Retinal pigment epithelial cell (primary cell): ENCODE data around the gene KCNK4.

Source experiments
- DNase-seq: peaks from one replicate; pipeline ENCODE4 v3.0.0-alpha.2; 2010; ENCODE audit warnings: low read depth
- H3K4me3 ChIP-seq: 2 replicates; pipeline ENCODE4 v1.5.1; 2011; ENCODE audit warnings: mild to moderate bottlenecking, low read length, control low read depth, moderate library complexity
- TF ChIP-seq, protein P1 (sequence below): conservative IDR thresholded peaks from 2 replicates; pipeline ENCODE4 v1.5.1; 2011; ENCODE audit warnings: low read depth, low read length, control low read depth, inconsistent platforms

The KCNK4 gene

DNA sequence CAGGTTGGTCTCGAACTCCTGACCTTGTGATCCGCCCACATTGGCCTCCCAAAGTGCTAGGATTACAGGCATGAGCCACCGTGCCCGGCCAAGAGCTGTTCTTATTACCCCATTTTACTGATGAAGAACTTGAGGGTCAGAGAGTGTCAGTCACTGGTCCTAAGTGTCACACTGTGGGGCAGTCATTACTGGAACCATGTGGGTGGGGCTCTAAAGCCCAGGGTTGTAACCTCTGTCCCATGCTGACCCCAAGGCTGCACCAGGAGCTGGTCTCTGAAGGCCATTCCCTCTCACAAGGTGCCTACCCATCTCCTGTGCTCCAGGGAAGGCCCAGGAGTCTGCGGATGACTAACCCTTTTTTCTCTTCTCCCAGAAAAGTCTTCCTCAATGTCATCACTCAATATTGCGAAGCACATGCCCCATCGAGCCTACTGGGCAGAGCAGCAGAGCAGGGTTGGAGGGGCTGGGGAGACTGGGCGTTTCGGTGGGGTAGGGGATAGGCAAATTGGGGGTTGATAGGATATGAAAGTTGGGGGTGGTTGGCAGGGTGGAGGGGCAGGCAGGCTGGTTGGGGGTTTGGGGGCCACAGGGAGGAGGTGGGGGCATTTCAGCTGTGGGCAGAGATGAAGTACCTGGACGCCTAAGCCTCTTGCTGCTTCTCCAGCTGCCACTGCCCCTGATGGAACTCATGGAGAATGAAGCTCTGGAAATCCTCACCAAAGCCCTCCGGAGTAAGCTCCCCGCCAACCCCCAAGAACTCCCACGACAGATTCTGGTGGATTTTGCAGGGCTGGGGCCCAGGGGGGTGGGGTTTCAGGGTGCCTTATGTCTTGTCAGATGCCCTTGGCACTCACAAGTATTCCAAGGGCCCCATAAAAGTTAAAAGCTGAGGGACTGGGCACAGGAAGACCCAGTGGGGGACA, 12.3 kb downstream of the KCNK4 start:
- TF ChIP-seq, protein P1, sequence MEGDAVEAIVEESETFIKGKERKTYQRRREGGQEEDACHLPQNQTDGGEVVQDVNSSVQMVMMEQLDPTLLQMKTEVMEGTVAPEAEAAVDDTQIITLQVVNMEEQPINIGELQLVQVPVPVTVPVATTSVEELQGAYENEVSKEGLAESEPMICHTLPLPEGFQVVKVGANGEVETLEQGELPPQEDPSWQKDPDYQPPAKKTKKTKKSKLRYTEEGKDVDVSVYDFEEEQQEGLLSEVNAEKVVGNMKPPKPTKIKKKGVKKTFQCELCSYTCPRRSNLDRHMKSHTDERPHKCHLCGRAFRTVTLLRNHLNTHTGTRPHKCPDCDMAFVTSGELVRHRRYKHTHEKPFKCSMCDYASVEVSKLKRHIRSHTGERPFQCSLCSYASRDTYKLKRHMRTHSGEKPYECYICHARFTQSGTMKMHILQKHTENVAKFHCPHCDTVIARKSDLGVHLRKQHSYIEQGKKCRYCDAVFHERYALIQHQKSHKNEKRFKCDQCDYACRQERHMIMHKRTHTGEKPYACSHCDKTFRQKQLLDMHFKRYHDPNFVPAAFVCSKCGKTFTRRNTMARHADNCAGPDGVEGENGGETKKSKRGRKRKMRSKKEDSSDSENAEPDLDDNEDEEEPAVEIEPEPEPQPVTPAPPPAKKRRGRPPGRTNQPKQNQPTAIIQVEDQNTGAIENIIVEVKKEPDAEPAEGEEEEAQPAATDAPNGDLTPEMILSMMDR = no peak
- no peak for DNase-seq
- H3K4me3 ChIP-seq = no peak overlapping the region

DNA sequence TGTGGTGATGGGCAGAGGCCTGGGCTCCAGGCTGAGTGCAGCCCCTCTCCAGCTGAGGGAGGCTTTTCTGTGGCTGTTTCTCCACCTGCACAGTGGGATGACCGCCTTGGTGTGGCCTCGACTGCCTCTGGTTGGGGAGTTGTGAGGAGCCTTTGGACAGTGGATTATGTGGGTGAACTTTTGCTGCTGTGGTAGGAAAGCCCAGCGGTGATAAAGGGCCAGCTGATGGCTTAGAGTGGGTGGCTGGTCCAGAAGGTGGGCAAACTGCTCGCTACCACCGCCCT, 12.9 kb downstream of the KCNK4 start:
- H3K4me3 ChIP-seq = peak overlapping the region; percentile 58
- DNase-seq = no peak
- TF ChIP-seq, protein P1 = no peak

DNA sequence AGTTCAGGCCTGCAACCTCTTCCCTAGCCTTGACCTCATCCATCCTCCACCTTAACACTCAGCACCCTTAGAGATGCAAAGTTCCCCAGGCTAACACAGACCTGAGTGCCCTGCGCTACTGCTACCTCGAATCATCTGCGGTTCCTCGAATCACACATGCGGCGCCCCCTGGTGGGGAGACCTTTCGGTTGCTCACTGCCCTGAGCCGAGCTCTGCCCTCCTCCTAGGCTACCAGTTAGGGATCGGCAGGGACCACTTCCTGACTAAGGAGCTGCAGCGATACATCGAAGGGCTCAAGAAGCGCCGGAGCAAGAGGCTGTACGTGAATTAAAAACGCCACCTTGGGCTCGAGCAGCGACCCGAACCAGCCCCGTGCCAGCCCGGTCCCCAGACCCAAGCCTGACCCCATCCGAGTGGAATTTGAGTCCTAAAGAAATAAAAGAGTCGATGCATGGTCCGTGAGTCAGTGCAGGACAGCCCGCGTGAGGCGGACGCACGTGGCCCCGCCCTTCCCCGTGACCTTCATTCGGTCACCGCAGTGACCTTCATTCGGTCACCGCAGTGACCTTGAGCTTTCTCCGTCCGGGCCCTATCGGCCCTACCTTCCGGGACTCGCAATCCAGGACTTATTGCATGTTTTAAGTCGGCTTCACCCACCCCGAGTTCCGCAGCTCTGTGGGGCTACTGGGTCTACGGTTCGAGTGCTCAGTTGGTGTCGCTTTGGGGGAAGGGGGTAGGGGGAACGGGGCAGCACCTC, 13.4 kb downstream of the KCNK4 start:
- TF ChIP-seq, protein P1 = peak; percentile 92
- peak; percentile 55 for DNase-seq
- peak overlapping the region; percentile 58 for H3K4me3 ChIP-seq

DNA sequence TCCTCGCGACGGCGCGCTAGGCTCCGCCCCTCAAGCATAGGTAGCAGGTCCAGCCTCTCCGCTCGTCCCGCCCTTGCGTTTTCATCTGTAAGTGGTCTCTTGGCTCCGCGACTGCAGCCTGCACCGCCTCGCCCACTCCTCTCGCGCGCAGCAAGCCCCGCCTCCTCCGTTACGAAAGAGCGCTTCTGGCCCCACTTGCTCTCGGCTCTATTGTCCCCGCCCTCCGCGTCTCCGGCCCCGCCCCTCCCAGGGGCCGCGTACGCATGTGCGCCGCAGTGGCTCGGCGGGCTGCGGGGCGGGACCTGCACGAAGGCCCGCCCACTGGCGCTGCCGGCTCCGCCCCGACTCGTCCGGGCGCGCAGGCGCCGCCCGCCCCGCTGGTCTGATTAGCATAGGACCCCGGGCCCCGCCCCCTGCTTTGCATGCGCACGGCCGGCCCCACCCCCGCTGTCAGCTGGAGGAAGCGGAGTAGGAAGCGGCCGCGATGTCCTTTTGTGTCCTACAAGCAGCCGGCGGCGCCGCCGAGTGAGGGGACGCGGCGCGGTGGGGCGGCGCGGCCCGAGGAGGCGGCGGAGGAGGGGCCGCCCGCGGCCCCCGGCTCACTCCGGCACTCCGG, 14.1 kb downstream of the KCNK4 start, which contains the start of gene ESRRA:
TSS of gene ESRRA (plus strand) at position 450 of the 616 bp plus-strand sequence. CDS start 1,656 bp downstream, outside the sequence.
- DNase-seq = peak; percentile 92
- H3K4me3 ChIP-seq = peak within 1 kb of the TSS; percentile 73
- TF ChIP-seq, protein P1 = no peak

DNA sequence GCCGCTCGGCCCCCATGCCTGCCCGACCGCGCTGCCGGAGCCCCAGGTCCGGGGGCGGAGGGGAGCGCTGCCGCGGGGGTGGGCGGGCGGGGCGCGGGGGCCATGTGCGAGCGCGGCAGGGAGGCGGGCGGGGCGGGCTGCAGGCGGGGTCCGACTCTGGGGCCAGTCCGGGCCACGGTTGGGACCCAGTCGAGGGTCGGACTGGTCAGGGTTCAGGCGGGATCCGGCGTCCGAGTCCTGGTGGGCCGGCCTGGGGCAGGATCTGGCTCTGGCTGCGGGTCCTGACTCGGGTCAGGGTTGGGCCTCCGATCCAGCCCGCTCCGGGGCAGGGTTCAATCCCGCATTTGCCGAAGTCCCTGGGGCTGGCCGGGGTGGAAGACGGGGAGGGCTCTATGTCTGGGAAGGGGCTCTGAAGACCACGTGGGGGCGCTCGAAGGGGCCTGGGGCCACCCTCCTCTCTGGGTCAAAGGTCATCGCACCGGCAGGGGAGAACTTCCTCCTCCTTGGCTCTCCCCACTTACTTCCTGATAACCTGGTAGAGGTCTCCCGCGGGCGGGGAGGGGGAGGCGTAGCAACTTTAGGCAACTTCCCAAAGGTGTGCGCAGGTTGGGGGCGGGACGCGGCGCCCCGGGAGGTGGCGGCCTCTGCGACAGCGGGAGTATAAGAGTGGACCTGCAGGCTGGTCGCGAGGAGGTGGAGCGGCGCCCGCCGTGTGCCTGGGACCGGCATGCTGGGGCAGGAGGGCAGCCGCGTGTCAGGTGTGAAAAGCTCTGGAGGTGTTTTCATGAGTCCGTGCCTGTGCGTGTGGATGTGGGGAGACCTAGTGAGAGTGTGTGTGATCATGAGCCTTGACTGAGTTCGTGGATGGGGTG, 14.8 kb downstream of the KCNK4 start:
- H3K4me3 ChIP-seq = peak overlapping the region; percentile 73
- TF ChIP-seq, protein P1 = peak; percentile 38
- DNase-seq = no peak

DNA sequence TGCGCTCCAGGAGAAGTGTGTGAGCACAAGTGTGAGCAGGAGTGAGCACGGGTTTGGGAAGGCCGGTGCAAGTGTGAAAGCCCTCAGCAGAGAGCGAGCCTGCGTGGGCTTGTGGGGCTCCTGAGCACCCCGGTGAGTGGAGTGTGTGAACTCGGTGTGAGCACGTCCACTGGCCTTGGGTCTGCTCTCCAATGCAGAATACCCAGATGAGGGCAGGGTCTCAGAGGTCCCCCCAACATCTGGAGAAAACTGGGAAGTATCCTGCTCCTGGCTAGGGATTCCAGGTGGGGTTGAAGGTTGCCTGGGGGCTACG, 15.4 kb downstream of the KCNK4 start:
- DNase-seq = no peak
- peak overlapping the region; percentile 73 for H3K4me3 ChIP-seq
- TF ChIP-seq, protein P1 = no peak
